Putamen (tissue), 1 donor: Measurements from ENCODE around the gene TRIP11.

Experiments
- DNase-seq: peaks from one replicate; pipeline ENCODE4 v3.0.0-alpha.2; 2016; ENCODE audit warnings: low spot score

The TRIP11 gene

GRCh38 chr14:91918186-91918883 lies 121.5 kb downstream of the TRIP11 start:
- no peak for DNase-seq
